Stimulated activated CD8-positive, alpha-beta memory T cell treated with anti-CD3 and anti-CD28 coated beads, Interleukin-2, amount 100 ng/mL, for 48 hours (primary cell): ENCODE measurements around the gene SRF.

Source experiments
- DNase-seq, 2 donors: peaks; one replicate each; pipeline ENCODE4 v3.0.0-alpha.2; 2020; ENCODE audit warnings: low read depth in 2 of 2

SRF gene

GRCh38 chr6:43147691-43148477 is 23.2 kb upstream of the SRF start:
- no peak for DNase-seq

DNA sequence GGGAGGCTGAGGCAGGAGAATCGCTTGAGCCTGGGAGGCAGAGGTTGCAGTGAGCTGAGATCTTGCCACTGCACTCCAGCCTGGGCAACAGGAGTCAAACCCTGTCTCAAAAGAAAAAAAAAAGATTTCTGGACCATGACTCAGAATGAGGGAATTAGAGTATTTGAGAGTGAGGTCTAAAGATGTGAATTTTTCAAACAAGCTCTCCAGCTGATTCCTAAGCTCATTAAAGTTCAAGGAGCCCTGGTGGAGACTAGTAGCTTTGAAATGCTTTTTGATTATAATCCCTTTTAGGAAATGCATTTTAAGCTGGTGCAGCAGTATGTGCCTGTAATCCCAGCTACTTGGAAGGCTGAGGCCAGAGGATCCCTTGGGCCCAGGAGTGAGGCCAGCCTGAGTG is 21.8 kb upstream of the SRF start:
- DNase-seq, result no peak

GRCh38 chr6:43150051-43150751 is 20.9 kb upstream of the SRF start:
- DNase-seq, result no peak

DNA sequence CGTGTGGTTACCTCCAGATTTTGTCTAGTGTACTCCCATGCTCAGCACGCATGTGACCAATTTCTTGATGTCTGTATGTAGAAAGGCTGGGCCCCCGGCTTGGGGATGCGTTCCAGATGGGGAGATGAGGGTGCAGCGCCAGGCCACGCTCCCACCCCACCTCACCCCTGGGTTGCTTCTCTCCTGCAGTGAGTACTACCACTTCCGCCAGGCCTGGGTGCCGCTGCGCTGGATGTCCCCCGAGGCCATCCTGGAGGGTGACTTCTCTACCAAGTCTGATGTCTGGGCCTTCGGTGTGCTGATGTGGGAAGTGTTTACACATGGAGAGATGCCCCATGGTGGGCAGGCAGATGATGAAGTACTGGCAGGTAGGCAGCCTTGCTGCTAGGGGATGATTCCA is 11.5 kb upstream of the SRF start:
- no peak for DNase-seq

DNA sequence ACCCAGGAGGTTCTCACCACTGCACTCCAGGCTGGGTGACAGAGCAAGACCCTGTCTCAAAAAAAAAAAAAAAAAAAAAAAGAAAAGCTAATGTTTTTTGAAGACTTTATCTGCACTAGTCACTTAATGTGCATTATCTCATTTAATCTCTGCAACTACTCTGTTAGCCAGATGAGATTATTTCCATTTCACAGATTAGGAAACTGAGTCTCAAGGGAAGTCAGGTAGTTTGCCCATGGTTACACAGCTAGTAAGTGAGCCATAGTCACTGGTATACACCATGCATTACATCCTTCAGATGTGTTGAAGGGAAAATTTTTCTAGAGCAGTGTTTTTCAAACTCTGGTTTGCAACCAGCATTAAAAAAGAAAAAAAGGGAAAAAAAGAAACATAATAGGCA is 7.2 kb upstream of the SRF start:
- DNase-seq, result no peak

DNA sequence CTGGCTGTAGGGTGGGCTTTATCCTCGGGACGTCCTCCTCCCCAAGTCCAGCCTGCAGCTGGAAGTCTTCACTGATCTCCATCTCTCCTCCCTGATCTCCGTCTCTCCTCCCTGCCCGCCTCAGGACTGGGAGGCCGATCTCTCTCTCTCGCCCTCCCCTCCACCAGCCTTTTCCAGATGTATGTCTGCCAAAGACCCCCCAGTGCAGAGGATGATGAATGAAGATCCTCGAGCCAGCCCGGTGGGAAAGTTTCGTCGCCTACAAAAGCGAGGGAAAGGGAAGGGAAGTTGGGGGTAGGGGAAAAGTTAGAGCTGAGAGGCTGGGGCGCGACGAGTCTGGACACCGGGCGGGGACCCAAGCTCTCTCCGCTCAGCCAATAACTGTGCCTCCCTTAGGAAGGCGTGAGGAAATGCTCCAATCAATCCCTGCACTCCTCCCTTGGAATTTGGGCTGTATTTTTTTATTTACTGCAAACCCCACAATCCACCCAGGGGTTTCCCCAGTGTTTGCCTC is 595 bp upstream of the SRF start:
- DNase-seq, result no peak

GRCh38 chr6:43171707-43172103 is 636 bp downstream of the SRF start:
- no peak for DNase-seq

- peak; percentile 31 to 36 for DNase-seq
Observed at GRCh38 chr6:43172104-43173007, 1.3 kb downstream of the SRF start.

DNA sequence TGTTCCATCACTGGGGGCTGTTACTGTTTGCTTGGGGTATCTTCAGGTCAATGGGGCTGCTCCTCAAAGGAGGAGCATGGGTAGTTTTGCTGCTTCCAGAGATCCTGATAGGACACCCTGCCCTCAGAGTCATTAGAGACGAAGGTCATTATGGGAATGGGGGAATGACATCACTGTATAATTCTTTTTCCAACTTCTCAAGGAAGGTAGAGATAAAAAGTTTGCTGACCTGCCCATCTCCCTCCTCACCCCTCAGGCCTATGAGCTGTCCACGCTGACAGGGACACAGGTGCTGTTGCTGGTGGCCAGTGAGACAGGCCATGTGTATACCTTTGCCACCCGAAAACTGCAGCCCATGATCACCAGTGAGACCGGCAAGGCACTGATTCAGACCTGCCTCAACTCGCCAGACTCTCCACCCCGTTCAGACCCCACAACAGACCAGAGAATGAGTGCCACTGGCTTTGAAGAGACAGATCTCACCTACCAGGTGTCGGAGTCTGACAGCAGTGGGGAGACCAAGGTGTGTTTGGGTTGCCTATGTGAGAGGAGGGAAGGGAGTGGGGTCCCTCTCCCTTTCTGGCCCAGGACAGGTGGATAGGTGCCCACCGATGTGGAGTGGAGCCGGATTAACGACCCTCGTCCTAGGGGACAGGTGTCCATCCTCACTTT is 2.7 kb downstream of the SRF start:
- DNase-seq, result no peak

DNA sequence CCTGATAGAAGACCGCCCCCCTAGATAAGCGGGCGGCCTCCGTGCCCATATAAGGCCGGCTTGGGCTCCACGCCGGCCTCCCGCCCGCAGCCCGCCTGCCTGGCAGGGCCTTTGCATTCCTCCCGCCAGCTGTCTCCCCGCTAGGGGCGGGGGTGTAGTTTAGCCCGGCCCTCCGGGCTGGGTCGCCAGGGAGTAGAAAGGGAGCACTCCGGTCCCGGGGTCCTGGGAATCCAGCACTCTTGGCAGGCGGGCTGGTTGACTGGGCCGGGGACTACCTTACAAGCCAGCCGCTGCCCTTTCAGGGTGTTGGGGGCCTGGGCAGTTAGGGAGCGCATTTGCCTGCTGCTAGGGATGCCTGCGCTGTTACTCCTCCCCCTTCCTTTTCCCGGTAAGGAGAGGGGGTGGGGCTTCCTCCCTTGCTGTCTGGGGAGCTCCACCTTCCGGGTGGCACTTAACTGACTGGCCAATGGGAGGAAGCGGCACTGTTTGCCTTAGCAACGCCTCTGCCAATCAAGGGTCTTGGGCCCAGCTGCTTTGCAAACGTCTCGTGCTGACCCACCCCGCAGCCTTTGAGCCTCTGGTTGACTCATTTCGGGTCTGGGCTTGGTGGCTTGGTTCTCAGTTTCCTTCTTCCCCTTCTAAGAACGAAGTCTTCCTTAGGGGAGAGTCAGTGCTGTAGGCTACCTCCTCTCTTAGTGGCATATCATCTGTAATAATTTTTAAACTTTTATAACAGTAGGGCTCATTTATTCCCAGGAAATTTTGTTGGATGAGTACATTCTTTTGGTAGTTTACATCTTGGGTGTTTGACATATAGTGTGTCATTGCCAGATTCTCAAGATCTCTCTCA is 3.4 kb downstream of the SRF start:
- peak; percentile 90 to 91 for DNase-seq

DNA sequence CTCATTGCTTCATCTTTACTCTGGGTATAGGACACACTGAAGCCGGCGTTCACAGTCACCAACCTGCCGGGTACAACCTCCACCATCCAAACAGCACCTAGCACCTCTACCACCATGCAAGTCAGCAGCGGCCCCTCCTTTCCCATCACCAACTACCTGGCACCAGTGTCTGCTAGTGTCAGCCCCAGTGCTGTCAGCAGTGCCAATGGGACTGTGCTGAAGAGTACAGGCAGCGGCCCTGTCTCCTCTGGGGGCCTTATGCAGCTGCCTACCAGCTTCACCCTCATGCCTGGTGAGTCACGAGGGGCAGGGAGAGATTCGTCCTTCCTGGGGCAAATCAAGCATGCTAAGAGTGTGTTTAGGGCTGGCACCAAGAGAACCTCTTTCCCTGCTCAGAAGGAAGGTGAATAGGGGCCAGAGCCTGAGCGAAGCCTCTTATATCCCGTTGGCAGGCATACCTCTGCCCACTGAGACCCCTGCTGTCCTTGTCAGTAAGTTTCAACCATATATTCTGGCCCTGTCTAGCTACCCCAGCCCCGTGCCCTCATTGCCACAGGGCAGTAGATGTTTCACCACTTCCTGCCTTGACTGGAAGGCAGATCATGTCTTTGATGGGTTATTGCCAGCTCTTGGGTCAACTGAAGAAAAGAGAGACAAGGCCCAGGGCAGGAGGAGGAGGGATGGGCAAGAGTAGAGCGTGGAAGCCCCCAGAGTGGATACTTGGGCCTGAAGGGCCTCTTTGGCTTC is 4.8 kb downstream of the SRF start:
- DNase-seq, result no peak

- DNase-seq, result no peak
Observed at GRCh38 chr6:43176423-43176786, 5.3 kb downstream of the SRF start.

- DNase-seq, result no peak
Observed at GRCh38 chr6:43178150-43178549, 7.1 kb downstream of the SRF start.

GRCh38 chr6:43178951-43179830 is 8.1 kb downstream of the SRF start:
- DNase-seq, result no peak

- no peak for DNase-seq
Observed at GRCh38 chr6:43180058-43180457, 9.0 kb downstream of the SRF start.

GRCh38 chr6:43180985-43181384 is 9.9 kb downstream of the SRF start:
- no peak for DNase-seq

GRCh38 chr6:43181621-43181941 is 10.5 kb downstream of the SRF start:
- no peak for DNase-seq

DNA sequence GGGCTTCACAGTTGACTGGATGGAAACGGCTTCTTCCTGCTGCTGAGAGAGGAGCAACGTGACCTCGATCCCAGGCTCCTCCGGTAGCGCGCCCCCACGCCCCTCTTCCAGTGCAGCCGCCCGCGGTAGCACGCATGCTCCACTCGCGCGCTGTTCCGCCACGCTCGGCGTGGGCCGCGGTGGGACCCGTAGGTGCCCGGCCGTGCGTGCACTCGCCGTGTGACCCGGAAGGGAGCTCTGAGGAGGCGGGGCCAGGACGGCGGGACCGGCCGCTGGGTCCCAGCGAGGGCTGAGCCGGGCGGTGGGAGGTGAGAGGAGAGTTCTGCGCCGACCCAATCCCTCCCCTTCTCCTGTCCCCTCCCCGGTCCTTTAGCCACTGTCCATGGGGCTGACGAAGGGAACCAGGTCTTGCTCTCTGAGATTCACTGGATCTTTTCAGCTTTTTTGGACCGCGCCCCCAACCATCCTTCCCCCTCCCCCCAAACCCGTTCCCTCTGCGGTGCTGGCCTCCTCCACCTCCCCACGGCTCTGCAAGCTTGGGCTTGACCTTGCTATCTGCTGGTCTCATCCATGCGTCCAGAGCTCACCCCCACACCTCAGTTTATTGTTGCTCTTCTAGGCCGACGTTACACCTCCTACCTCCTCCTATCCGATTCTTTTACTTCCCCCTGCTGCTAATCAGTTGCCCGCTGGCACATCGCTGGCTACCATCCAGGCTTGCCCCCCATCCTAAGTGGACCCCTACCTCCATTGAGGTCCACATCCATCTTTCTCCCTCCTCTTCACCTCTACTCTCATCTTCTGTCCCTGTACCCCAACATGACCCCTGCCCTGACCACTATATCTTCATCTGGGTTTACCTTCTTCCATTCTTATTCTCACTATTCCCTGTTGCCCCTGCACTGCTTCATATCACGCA is 11.1 kb downstream of the SRF start, which contains the start of gene CUL9:
CUL9 (plus strand) TSS at position 255 of the 919 bp plus-strand sequence. CDS start 2,115 bp downstream, outside the sequence.
- DNase-seq, result peak; percentile 81 to 83
